Esophagus squamous epithelium (tissue), 5 donors: Measurements from ENCODE around the gene GOLGA8H. TPM values are rescaled to one million over a fixed set of nuclear protein-coding genes. Genes with fewer than 3 reads are reported as not detected.
"Not testable (repeated sequence)": the region's sequence is repeated elsewhere in the genome, so short reads cannot be mapped to it uniquely, and the experiment has no call there.

Experiments
- DNase-seq: peaks from one replicate; lab custom pipeline; 2025; lab: John Stamatoyannopoulos, UW
- H3K27ac ChIP-seq, 4 donors: fragments of 200-600 bp; sonication (generic); one replicate each; pipeline ENCODE4 v1.5.1; 2016 to 2019; ENCODE audit warnings: mild to moderate bottlenecking in 1 of 4
- H3K27me3 ChIP-seq, 4 donors: fragments of 200-600 bp; sonication (generic); 1 replicate in 3 of 4; 2 replicates in 1 of 4; pipeline versions ENCODE4 v1.5.1 to v1.6.0; 2017 to 2021; ENCODE audit warnings: antibody characterized with exemption in 1 of 4
- H3K36me3 ChIP-seq, 3 donors: fragments of 200-600 bp; sonication (generic); one replicate each; pipeline ENCODE4 v1.5.1; 2016 to 2019
- H3K4me1 ChIP-seq, 3 donors: fragments of 200-600 bp; sonication (generic); one replicate each; pipeline ENCODE4 v1.5.1; 2017 to 2019
- H3K4me3 ChIP-seq, 4 donors: fragments of 200-600 bp; sonication (generic); 1 replicate in 3 of 4; 2 replicates in 1 of 4; pipeline ENCODE4 v1.5.1; 2016 to 2019; ENCODE audit warnings: mild to moderate bottlenecking in 2 of 4, moderate library complexity in 1 of 4
- H3K9me3 ChIP-seq, 3 donors: fragments of 200-600 bp; sonication (generic); one replicate each; pipeline ENCODE4 v1.5.1; 2016 to 2019
- POLR2A ChIP-seq, 4 donors: fragments of 450-650 bp; IDR thresholded peaks; one replicate each; pipeline ENCODE4 v1.6.1; 2017; ENCODE audit warnings: antibody characterized with exemption in 4 of 4, mild to moderate bottlenecking in 4 of 4, moderate library complexity in 3 of 4
- WGBS, 2 donors: methylation state at CpG; one replicate each; pipeline ENCODE4 v1.1.5; 2018; 5-methylcytosine and 5-hydroxymethylcytosine counted together
- intact Hi-C: fragments of 100-400 bp; cut with DNase I; formaldehyde crosslinking; loops from one replicate; pipeline ENCODE4 v1.15.0; 2022
- small RNA-seq, 4 donors: library from RNA; depleted of rRNA; stranded (forward); fragments of <200 nt; gene quantifications; one replicate each; pipeline ENCODE3, GENCODE V24; 2016
- total RNA-seq, 4 donors: library from RNA; depleted of rRNA; stranded (reverse); fragments of >200 nt; gene quantifications; one replicate each; pipeline ENCODE4 v1.1.0, GENCODE V29; 2016
- TF ChIP-seq, protein P1 (sequence below), 6 experiments: fragments of 450-650 bp in 4 of 6; fragments of 200-600 bp in 2 of 6; sonication (generic) in 2 of 6; IDR thresholded peaks; one replicate each; pipeline ENCODE4 v1.5.1; 2016 to 2019; ENCODE audit warnings: antibody characterized with exemption in 6 of 6, mild to moderate bottlenecking in 4 of 6, moderate library complexity in 4 of 6
- donor health status: DM: yes; HTN: yes; CAD: no.

Gene GOLGA8H
- total RNA-seq, 4 donors from 2014 or later = 0.57 to 0.64 TPM; not detected in 2

DNA sequence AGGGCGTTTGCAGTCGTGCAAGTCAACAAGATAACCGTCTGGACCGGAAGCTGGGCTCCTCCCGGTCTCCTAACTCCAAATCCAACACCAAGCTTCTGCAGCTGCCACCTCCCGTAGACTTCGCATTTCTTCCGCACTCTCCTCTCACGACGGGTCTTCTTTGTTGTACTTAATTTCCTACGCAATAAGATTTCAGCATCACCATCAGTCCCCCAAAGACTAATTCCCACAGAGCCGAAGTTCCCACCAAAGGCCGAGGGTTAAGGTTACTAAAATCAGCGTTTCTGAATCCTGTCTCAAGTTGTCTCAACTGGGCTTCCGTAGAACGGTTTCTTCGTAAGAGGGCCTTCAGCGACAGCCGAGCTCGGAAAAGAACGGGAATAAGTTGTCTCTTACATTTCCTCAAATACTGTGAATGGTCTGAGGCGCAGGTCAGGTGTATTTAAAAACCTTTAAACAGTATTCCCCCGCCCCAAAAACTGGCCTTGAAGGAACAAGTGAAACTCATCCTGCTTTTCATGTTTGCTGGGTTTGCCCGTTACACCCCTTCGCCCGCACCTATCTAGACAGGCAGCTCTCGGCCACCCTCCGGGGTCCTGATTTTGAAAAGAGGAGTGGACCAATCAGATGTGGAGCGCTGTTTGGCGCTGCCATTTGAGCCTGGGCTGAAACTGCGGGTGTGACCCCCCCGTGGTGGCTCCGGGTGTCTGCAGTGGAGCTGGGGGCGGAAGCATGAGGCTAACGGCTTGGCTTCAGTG lies 21.8 kb downstream of the GOLGA8H start, which contains the start of gene ARHGAP11B:
Gene ARHGAP11B (plus strand): TSS at position 693 of the 758 bp plus-strand sequence.
- Histone ChIP-seq H3K4me3 (peak within 1 kb of the TSS; percentile 35 to 77 (median 62)), H3K27ac (peak within 1 kb of the TSS; percentile 65 to 94 (median 91)), H3K4me1 (peaks cover 0 to 22% (median 0%) of the 10 kb centered on the region in 3 donors)
- H3K27me3 ChIP-seq, intact Hi-C loops, H3K9me3 ChIP-seq, DNase-seq, H3K36me3 ChIP-seq: not testable (repeated sequence)
- 0% methylated on average over 19 of the region's 35 CpGs; no CpG with 5 or more reads in 1 of the 2 donors for WGBS, 2 donors
- TF ChIP-seq POLR2A (IDR thresholded peaks at IDR 0.05) = peak in 2 of 4 donors; percentile 6 to 38
- TF ChIP-seq, protein P1, sequence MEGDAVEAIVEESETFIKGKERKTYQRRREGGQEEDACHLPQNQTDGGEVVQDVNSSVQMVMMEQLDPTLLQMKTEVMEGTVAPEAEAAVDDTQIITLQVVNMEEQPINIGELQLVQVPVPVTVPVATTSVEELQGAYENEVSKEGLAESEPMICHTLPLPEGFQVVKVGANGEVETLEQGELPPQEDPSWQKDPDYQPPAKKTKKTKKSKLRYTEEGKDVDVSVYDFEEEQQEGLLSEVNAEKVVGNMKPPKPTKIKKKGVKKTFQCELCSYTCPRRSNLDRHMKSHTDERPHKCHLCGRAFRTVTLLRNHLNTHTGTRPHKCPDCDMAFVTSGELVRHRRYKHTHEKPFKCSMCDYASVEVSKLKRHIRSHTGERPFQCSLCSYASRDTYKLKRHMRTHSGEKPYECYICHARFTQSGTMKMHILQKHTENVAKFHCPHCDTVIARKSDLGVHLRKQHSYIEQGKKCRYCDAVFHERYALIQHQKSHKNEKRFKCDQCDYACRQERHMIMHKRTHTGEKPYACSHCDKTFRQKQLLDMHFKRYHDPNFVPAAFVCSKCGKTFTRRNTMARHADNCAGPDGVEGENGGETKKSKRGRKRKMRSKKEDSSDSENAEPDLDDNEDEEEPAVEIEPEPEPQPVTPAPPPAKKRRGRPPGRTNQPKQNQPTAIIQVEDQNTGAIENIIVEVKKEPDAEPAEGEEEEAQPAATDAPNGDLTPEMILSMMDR (IDR thresholded peaks at IDR 0.05) = peak in 1 of 6 experiments; percentile 14

DNA sequence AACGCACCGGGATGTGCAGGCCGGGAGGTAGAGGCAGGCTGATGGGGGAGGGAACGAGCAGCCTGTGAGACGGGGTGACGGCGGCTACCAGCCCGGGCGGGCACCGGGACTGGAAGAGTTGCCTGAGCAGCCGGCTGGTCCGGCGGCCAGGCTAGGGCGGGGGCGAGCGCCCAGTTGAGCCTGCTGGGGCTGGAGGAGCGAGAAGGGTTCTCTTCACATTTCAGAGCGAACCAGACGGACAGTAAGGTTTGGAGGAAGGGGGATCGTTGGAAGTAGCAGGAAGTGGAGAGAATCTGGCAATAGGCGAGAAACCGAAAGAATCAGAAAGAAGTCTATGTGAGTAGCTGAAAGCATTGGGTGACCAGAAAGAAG lies 22.4 kb downstream of the GOLGA8H start:
- DNase-seq, H3K9me3 ChIP-seq, H3K27me3 ChIP-seq, intact Hi-C loops, H3K36me3 ChIP-seq: not testable (repeated sequence)
- Histone ChIP-seq H3K4me3 (peak overlapping the region; percentile 35 to 77 (median 62)), H3K4me1 (peaks cover 0 to 21% (median 0%) of the 10 kb centered on the region in 3 donors), H3K27ac (peak overlapping the region; percentile 65 to 94 (median 91))
- WGBS, 2 donors = 0% methylated on average over 3 to 4 of the region's 22 CpGs

- H3K27me3 ChIP-seq, H3K36me3 ChIP-seq, DNase-seq, intact Hi-C loops, H3K9me3 ChIP-seq: not testable (repeated sequence)
- 0% methylated on average over 2 to 15 of the region's 20 CpGs for WGBS, 2 donors
- H3K27ac ChIP-seq = peak overlapping the region; percentile 65 to 94 (median 91)
- peak overlapping the region; percentile 35 to 77 (median 62) for H3K4me3 ChIP-seq
- peaks cover 0 to 18% (median 0%) of the 10 kb centered on the region in 3 donors for H3K4me1 ChIP-seq
Measured at GRCh38 chr15:30626632-30627031, 22.8 kb downstream of the GOLGA8H start.

- Histone ChIP-seq H3K4me1 (no peaks in the 10 kb centered on the region), H3K9me3 (no peaks in the 10 kb centered on the region), H3K4me3 (no peak overlapping the region), H3K27me3 (no peaks in the 10 kb centered on the region), H3K36me3 (no peaks in the 10 kb centered on the region), H3K27ac (no peak overlapping the region)
- 69 to 83% methylated on average over 3 to 5 of the region's 5 CpGs for WGBS, 2 donors
- TF ChIP-seq, protein P1 (IDR thresholded peaks at IDR 0.05) = no peak
- no peak for TF ChIP-seq POLR2A (IDR thresholded peaks at IDR 0.05)
- intact Hi-C loops = no loop called here
- no peak for DNase-seq
Measured at GRCh38 chr15:30650012-30650929, 46.4 kb downstream of the GOLGA8H start.

DNA sequence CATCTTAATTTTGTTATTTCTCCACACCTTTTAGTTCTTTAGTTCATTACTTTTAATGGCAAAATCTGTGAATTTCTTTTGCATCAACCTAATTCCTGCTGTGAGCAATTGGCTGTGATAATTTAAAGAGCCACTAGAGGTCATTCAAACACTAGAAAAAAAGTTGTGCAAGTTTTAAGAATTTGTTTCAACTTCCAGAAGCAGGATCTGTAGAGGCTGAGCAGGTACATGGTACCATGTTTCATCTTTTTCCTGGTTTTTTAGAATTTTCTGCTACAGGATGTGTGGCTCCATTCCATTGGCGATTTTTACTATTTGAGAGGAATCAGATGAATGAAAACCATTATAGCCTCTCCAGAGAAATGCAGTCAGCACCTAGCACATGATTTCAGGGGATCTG lies 57.3 kb downstream of the GOLGA8H start:
- DNase-seq = not testable (repeated sequence)
- 69 to 82% methylated on average over 1 of the region's 1 CpG for WGBS, 2 donors

More for the DNA sequence above, 57.3 kb downstream of the GOLGA8H start:
- H3K4me3 ChIP-seq, H3K36me3 ChIP-seq, H3K4me1 ChIP-seq, intact Hi-C loops, H3K27ac ChIP-seq, H3K9me3 ChIP-seq, H3K27me3 ChIP-seq: not testable (repeated sequence)
- TF ChIP-seq, protein P1 (IDR thresholded peaks at IDR 0.05) = peak in 4 of 6 experiments; percentile 34 to 50 (median 44)

Small RNA genes lying within 50 kb of the gene (small RNA-seq; reads per million reads assigned to genes)
- 0 reads per million in 4 donors for gene RF00096
- gene RN7SL628P = 0 reads per million in 4 donors
- 0 reads per million in 4 donors for gene RN7SL796P

Other genes with a start within 250 kb of the GOLGA8H start
- gene CHRFAM7A, start 210.5 kb upstream of the GOLGA8H start, total RNA-seq = 1 to 10 TPM in 1 of 4 donors, under 1 TPM in 2, not detected in 1; 0.13 to 1.8 (median 0.19) TPM
- gene GOLGA8R, start 189.8 kb upstream of the GOLGA8H start, total RNA-seq = 1 to 10 TPM in 3 of 4 donors, under 1 TPM in 1; 0.66 to 3.4 (median 1.1) TPM
- gene GOLGA8Q, start 52.0 kb upstream of the GOLGA8H start, total RNA-seq = 1 to 10 TPM in 2 of 4 donors, under 1 TPM in 1, not detected in 1; 0.32 to 2.3 (median 1.1) TPM